Stimulated activated naive CD8-positive, alpha-beta T cell treated with anti-CD3 and anti-CD28 coated beads, Interleukin-15, Interleukin-2, amounts not matched to agents 100 ng/mL and 50 ng/mL, for 24 hours (primary cell): ENCODE measurements around the gene FBXW12.

Source experiments
- H3K27ac Mint-ChIP-seq: one replicate; pipeline ENCODE4 v1.8.0; 2021; ENCODE audit warnings: mild to moderate bottlenecking, mixed read lengths
- H3K27me3 Mint-ChIP-seq: one replicate; pipeline ENCODE4 v1.8.0; 2021; ENCODE audit warnings: mixed read lengths
- H3K36me3 Mint-ChIP-seq: one replicate; pipeline ENCODE4 v1.8.0; 2021; ENCODE audit warnings: low read depth, mixed read lengths
- H3K4me1 Mint-ChIP-seq: one replicate; pipeline ENCODE4 v1.8.0; 2021; ENCODE audit warnings: low read depth, mixed read lengths
- H3K4me3 Mint-ChIP-seq: one replicate; pipeline ENCODE4 v1.8.0; 2021; ENCODE audit warnings: mild to moderate bottlenecking, mixed read lengths
- H3K9me3 Mint-ChIP-seq: one replicate; pipeline ENCODE4 v1.8.0; 2021; ENCODE audit warnings: mixed read lengths

FBXW12 gene

DNA sequence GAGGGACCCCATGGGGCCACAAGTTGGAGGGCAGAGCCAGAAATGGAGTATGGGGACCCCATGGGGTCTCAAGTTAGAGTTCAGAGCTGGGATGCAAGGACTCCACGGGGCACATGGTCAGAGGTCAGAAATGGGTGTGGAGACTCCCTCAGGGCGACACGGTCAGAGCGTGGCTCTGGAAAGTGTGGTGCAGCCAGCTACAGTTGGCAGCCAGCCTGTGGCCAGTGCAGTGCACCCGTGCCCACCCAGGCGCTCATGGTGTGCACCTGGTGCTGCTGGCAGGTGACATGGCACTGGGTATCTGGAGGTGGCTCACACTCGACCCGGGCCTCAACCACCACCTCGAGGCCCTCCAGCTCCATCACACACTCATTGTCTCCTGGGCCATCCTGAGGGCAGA, 46.6 kb downstream of the FBXW12 start:
- Mint-ChIP-seq H3K27me3 (no peaks in the 10 kb centered on the region), H3K27ac (no peak overlapping the region)

DNA sequence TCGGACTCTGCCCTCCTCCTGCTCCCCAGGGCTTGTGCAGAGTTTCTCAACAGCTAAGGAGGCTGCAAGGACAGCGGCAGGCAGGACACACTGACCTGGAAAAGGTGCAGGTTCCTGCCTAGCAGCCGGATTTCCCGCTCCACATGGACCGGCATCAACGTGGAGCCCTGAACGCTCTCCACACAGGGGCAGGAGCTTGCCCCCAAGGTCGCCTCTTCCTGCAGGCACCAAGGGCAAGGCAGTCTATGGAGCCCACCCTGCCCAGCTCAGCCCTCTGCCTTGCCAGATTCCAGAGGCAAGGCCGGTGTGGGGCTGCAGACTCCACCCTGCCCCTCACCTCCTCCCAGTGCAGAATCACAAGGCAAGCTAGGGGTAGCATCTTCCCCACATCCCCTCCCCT, 47.1 kb downstream of the FBXW12 start:
- Mint-ChIP-seq H3K36me3 (no peaks in the 10 kb centered on the region), H3K27me3 (no peaks in the 10 kb centered on the region), H3K27ac (no peak overlapping the region), H3K9me3 (no peaks in the 10 kb centered on the region), H3K4me1 (no peaks in the 10 kb centered on the region), H3K4me3 (no peak overlapping the region)

More for the DNA sequence above, 46.6 kb downstream of the FBXW12 start:
- Mint-ChIP-seq H3K4me1 (no peaks in the 10 kb centered on the region), H3K36me3 (no peaks in the 10 kb centered on the region), H3K9me3 (no peaks in the 10 kb centered on the region), H3K4me3 (no peak overlapping the region)

DNA sequence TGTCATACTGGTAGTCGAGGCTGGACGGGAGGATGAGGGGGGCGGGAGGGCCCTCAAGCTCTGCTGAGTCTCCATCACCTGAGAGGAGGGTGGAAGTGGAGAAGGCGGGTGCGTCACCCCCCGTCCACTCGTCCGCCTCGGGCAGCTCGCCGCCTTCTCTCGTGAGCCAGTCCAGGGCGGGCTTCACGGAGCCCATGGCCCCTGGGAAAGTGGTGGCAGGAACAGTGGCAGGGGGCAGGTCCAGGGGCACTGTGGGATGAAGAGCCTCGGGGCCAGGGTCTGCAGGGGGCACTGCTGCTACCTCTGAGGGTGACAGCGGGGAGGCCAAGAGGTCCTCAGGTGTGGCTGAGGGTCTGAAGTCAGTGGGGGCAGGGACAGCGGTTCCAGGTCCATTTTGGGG, 47.6 kb downstream of the FBXW12 start:
- Mint-ChIP-seq H3K9me3 (no peaks in the 10 kb centered on the region), H3K36me3 (no peaks in the 10 kb centered on the region), H3K4me1 (no peaks in the 10 kb centered on the region), H3K27me3 (no peaks in the 10 kb centered on the region), H3K27ac (no peak overlapping the region), H3K4me3 (no peak overlapping the region)

DNA sequence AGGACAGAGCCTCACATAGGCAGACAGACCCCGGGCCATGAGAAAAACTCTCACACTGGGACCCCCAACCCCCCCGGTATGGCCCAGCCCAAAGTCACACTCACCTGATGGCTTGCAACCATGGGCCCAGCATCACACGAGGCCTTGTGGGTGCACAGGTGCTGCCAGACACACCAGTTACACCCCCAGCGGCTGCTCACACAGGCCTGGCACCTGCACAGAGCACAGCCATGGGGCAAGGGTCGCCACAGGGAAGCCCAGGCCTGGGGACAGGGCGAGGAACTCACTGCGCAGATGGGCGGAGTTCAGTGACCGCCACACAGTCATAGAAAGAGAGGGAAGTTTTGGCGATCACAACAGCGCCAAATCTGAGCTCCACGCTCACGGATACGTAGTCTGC, 48.5 kb downstream of the FBXW12 start:
- H3K36me3 Mint-ChIP-seq, result no peaks in the 10 kb centered on the region
- H3K9me3 Mint-ChIP-seq, result no peaks in the 10 kb centered on the region
- H3K4me1 Mint-ChIP-seq, result no peaks in the 10 kb centered on the region
- H3K4me3 Mint-ChIP-seq, result no peak overlapping the region
- no peak overlapping the region for H3K27ac Mint-ChIP-seq
- H3K27me3 Mint-ChIP-seq, result no peaks in the 10 kb centered on the region

DNA sequence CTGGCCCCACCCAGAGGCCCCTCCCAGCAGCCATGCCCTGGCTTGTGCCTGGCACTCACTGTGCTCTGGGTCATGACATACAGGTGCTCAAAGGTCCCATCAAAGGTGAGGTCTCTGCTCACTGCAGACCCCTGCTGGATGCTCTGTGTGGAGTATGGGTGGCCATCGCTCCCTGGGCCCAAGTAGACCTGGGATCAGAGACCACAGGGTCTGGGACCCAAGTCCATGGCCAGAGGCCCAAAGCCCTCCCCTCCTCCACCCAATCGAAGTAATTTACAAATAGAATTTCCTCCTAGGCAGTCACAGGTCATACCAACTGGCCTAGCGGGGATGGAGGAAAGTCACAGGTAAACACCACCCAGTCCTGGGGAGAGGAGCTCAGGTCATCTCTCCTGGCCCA, 50.3 kb downstream of the FBXW12 start:
- Mint-ChIP-seq H3K4me1 (no peaks in the 10 kb centered on the region), H3K9me3 (no peaks in the 10 kb centered on the region), H3K27ac (no peak overlapping the region), H3K4me3 (no peak overlapping the region), H3K27me3 (no peaks in the 10 kb centered on the region), H3K36me3 (no peaks in the 10 kb centered on the region)

DNA sequence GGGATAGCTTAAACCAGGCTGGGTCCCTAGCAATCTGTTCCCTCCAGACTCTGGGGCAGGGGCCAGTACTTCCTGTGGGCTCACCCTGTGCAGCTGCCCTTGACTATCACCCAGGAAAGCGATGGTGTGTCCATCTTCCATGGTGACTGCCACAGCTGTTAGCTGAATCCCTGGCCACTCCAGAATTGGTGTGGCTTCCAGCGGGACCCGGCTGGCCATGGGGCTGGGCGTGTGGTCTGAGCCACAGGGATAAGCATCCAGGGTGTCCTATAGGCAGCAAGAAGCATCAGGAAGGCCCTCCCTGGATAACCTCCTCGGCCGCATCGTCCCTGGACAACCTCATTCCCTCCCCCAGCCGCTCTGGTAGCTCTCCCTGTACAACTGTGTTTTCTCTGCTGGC, 50.7 kb downstream of the FBXW12 start:
- Mint-ChIP-seq H3K4me3 (no peak overlapping the region), H3K36me3 (no peaks in the 10 kb centered on the region), H3K27me3 (no peaks in the 10 kb centered on the region), H3K4me1 (no peaks in the 10 kb centered on the region), H3K27ac (no peak overlapping the region), H3K9me3 (no peaks in the 10 kb centered on the region)

DNA sequence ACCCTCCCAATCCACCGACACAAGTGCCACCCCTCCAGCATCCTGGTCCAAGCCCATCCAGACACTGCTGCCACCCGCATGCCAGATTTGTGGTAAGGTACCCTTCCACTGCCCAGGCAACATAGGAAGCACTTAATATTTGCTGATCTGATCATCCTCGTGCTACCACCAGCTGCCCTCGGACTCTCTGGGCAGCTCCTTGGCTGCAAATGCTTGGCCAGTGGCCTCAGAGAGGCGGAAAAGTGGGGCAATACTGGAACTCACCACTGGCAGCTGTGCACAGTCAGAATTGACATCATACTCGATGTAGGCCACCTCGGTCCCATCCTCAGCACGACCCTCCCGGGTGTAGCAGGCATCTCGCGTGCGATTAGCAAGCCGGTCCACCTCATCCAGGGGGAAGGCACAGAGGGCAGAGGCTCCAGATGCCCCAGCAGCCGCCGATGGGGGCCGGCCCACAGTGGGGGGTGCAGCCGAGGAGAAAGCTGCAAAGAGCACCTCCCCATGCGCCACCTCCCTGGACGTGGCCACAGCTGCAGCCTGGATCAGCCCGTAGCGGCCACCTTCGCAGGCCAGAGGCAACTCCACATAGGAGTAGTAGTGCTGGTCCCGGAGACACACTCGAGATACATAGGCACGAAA, 51.3 kb downstream of the FBXW12 start:
- Mint-ChIP-seq H3K4me3 (no peak overlapping the region), H3K9me3 (no peaks in the 10 kb centered on the region), H3K27me3 (peaks cover 6% of the 10 kb centered on the region), H3K4me1 (no peaks in the 10 kb centered on the region), H3K27ac (no peak overlapping the region), H3K36me3 (no peaks in the 10 kb centered on the region)

DNA sequence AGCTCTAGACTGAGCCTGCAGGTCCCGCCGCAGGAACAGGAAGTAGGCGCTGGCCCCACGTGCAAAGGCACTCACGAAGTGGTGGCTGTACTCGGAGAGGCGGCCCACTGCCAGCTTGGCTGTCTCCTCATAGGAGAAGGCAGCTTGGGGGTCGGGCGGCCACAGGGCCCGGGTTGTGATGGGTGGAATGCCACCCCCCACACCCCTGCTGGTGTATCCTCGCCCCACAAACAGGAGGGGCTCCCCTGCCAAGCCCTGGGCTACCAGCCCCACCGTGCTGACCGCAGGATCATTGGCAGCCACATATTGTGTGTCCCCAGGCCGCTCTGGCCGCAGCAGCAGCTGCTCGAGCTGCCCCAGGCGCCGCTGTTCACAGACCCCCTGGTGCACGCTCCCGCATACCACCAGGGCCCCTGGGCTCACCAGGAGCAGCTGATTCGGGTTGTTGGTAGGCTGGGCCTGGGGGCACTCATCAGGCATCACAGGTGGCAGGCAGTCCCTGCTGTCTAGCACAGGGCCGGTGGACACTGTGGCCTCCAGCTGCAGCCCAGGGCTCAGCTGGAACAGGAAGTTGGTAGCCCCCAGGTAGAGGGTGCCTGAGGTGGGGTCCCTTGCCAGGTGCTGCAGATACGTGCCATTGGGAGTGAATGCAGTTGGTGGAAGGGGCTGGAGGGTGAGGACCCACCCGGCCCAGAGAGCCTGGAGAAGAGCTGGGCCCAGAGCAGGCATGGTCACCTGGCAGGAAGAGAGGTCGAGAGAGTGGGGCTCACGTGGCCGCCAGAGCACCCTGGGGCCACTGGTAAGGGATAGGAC, 52.1 kb downstream of the FBXW12 start:
- Mint-ChIP-seq H3K27ac (no peak overlapping the region), H3K4me1 (no peaks in the 10 kb centered on the region), H3K27me3 (peaks cover 8% of the 10 kb centered on the region), H3K9me3 (no peaks in the 10 kb centered on the region), H3K4me3 (no peak overlapping the region), H3K36me3 (no peaks in the 10 kb centered on the region)

DNA sequence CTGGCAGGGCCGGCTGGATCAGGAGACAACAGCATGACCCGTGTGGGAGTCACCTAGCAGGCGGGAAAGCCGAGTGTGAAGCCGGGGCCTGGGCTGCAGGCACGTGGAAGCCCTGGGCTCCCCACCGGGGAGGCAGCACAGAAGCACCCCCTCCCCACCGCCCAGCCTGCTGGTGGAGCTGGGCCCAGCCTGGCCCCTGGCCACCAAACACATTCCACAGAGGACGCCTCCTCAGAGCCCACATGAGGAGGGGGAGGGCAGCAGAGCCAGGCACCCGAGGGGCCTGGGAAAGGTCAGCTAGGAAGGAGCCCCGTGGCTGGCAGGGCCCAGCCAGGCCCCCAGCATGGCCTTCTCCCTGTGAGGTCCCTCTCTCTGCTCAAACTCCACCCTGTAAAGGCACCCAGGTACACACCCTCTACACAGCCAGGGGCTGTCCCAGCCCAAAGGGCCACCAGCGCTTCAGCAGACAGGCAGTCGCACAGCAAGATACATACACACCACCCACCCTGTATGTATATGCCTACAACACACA, 53.3 kb downstream of the FBXW12 start:
- peaks cover 8% of the 10 kb centered on the region for H3K27me3 Mint-ChIP-seq
- no peaks in the 10 kb centered on the region for H3K36me3 Mint-ChIP-seq
- no peak overlapping the region for H3K27ac Mint-ChIP-seq
- no peak overlapping the region for H3K4me3 Mint-ChIP-seq
- no peaks in the 10 kb centered on the region for H3K9me3 Mint-ChIP-seq
- H3K4me1 Mint-ChIP-seq, result no peaks in the 10 kb centered on the region

DNA sequence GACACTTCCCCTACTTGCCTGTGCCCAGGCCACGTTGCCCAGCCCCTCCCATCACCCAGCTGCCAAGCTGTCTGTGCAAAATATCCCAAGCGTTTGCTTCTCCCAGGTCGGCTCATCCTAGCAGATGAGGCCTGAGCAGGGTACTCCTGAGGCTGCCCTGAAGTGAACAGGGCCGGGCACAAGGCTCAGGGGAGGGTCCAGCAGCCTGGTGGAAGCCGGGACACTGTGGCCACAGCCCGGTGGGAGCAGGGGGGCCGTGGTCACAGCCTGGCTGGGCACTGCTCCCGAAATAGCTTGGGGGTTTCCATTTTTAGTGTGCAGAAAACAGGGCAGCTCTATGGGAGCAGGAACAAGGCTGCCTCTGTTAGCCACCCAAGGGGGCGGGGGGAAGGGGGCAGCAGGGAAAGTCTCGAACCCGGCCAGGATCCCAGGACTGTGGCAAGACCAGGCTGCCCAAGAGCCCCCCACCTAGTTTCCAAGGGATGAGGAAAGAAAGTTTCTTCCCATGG, 54.4 kb downstream of the FBXW12 start:
- H3K4me3 Mint-ChIP-seq, result no peak overlapping the region
- H3K36me3 Mint-ChIP-seq, result no peaks in the 10 kb centered on the region
- H3K9me3 Mint-ChIP-seq, result no peaks in the 10 kb centered on the region
- H3K27me3 Mint-ChIP-seq, result peaks cover 8% of the 10 kb centered on the region
- H3K27ac Mint-ChIP-seq, result no peak overlapping the region
- no peaks in the 10 kb centered on the region for H3K4me1 Mint-ChIP-seq

DNA sequence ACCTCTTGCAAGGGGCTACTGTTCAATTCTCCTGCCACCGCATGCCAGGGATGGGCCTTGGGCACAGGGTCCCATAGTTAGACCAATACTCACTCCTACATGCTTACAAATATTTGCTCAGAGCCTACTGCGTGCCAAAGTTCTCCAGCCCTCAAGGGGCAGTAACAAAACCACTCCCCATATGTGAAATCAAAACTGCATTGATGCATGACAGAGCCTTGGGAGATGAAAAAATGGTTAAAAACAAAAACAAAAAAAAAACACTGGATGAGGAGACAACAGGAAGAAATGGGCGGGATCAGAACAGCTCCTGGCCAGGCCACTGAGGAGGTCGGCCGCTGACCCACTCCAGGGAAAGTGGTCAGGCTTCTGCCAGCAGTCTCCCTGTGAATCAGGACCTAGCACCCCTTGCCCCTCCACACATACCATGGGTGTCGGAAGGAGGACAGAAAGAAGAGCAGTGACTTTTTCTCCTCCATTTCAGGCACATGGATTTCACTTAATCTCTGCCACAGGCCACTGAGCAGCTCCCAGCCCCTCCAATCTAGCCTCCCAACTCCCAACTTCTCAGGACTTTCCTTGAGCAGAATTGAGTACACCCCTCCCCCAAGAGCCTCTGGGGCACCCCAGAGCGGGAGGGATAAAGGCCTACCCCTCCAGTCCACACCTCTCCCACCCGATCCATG, 55.1 kb downstream of the FBXW12 start:
- H3K36me3 Mint-ChIP-seq, result peaks cover 6% of the 10 kb centered on the region
- peaks cover 8% of the 10 kb centered on the region for H3K27me3 Mint-ChIP-seq
- H3K4me3 Mint-ChIP-seq, result no peak overlapping the region
- no peaks in the 10 kb centered on the region for H3K4me1 Mint-ChIP-seq
- H3K9me3 Mint-ChIP-seq, result no peaks in the 10 kb centered on the region
- no peak overlapping the region for H3K27ac Mint-ChIP-seq

DNA sequence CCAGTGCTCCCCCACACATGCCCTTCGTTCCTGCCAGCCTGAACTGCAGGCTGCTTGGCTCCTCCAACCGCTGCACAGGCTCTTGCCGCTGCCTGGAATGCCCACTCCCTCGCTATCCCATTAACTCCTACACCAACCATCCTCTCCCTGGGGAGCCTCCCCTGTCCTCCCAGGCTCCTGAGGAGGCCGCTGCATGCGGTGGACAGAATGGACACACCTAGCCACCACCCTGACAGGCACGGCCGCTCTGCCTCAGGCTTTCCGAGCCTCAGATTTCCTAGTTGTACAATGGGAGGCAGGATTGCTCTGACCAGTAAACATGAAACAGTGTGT, 55.6 kb downstream of the FBXW12 start:
- peaks cover 9% of the 10 kb centered on the region for H3K36me3 Mint-ChIP-seq
- H3K4me3 Mint-ChIP-seq, result peak overlapping the region; percentile 40
- H3K9me3 Mint-ChIP-seq, result no peaks in the 10 kb centered on the region
- H3K27ac Mint-ChIP-seq, result no peak overlapping the region
- no peaks in the 10 kb centered on the region for H3K4me1 Mint-ChIP-seq
- H3K27me3 Mint-ChIP-seq, result peaks cover 8% of the 10 kb centered on the region

DNA sequence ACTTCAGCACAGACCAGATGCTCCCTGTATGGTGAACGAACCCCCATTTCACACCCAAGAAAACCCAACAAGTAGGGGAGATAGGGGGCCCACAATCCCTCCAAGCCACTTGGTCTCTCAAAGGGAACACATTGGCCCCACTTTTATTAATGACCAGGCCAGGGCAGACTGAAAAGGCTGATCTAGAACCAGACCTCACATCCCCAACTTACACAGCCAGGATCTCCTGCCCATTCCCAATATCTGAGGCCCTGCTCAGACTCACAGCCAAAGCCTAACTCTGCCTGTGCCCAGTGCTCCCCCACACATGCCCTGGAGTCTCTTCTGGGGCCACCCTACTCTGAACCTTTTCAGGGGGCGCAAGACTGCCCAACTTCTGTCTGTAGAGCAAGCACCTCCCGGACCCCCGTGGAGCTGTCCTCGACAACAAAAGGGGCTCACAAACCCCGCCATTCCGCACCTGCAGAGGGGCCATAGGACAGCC, 56.1 kb downstream of the FBXW12 start:
- Mint-ChIP-seq H3K4me3 (peak overlapping the region; percentile 41), H3K27me3 (peaks cover 8% of the 10 kb centered on the region), H3K27ac (no peak overlapping the region), H3K36me3 (peaks cover 11% of the 10 kb centered on the region), H3K9me3 (no peaks in the 10 kb centered on the region), H3K4me1 (no peaks in the 10 kb centered on the region)

DNA sequence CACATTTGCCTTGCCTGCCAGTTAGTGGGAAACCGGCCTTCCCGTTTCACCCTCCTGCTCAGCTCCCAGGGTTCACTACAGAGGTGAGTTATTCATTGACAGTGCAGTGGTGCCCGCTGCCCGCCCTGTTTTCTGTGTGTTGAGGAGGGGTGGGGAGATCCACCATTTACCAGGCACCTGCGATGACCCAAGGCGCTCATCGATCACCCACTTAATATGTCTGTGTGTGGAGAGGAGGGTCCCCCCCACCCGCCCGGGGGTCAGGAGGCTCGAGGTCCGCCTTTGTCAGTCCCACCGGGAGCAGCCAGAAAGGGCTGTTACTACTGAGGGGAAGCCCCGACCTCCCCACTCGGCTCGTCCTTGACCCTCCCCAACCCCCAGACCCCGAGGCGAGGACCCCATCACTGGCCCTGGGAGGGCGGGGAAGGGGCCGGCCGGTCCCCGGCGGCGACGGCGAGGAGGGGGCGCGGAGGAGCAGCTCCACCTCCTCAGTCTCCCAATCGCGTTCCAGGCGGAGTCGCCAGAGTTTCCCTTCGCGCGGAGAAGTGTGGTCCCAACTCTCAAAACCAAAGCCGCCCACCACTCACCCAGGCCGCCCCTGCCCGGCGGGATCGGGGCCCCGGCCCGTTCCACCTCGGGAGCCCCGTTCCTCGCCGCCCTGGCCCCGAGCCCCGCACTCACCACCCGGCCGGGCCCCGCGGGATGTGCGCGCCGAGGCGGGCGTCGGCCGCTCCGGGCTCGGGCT, 56.7 kb downstream of the FBXW12 start:
- no peak overlapping the region for H3K27ac Mint-ChIP-seq
- no peaks in the 10 kb centered on the region for H3K9me3 Mint-ChIP-seq
- peak overlapping the region; percentile 41 for H3K4me3 Mint-ChIP-seq
- peaks cover 14% of the 10 kb centered on the region for H3K36me3 Mint-ChIP-seq
- H3K27me3 Mint-ChIP-seq, result peaks cover 8% of the 10 kb centered on the region
- H3K4me1 Mint-ChIP-seq, result no peaks in the 10 kb centered on the region
